ENCODE data around the gene ZNF333. TPM values are rescaled to one million over a fixed set of nuclear protein-coding genes. Genes with fewer than 3 reads are reported as not detected.

ZNF333 gene
- 15.0 and 15.3 TPM in 2 replicates for total RNA-seq

- Mint-ChIP-seq H3K4me1 (peaks cover 14% of the 10 kb centered on the region), H3K27me3 (no peaks in the 10 kb centered on the region), H3K27ac (peak within 1 kb of the TSS; percentile 99), H3K9me3 (no peaks in the 10 kb centered on the region), H3K36me3 (ENCODE audit: low read depth) (peaks cover 2% of the 10 kb centered on the region), H3K4me3 (peak within 1 kb of the TSS; percentile 98)
- intact Hi-C loops (cut with micrococcal nuclease), result loop anchor here (1.0 kb wide), 1 partner anchor 118 kb away; the partner anchor contains the start of gene NDUFB7
- peak; percentile 99 for DNase-seq
These were observed at the start of gene ZNF333 for GRCh38 chr19:14689598-14690503. Gene ZNF333 (plus strand): TSS chr19:14690048. CDS start chr19:14693492, 3,444 bp downstream.

- H3K27ac Mint-ChIP-seq, result no peak overlapping the region
- H3K9me3 Mint-ChIP-seq, result peaks cover 3% of the 10 kb centered on the region
- intact Hi-C loops (cut with micrococcal nuclease), result no loop called here
- H3K27me3 Mint-ChIP-seq, result peaks cover 4% of the 10 kb centered on the region
- no peak for DNase-seq
- no peaks in the 10 kb centered on the region for H3K36me3 Mint-ChIP-seq (ENCODE audit: low read depth)
- H3K4me3 Mint-ChIP-seq, result no peak overlapping the region
- no peaks in the 10 kb centered on the region for H3K4me1 Mint-ChIP-seq
These were observed 41.3 kb upstream of the ZNF333 start for GRCh38 chr19:14648506-14648905.

- Mint-ChIP-seq H3K4me1 (no peaks in the 10 kb centered on the region), H3K27ac (no peak overlapping the region), H3K9me3 (peaks cover 3% of the 10 kb centered on the region), H3K27me3 (peaks cover 5% of the 10 kb centered on the region), H3K4me3 (no peak overlapping the region), H3K36me3 (ENCODE audit: low read depth) (no peaks in the 10 kb centered on the region)
- no peak for DNase-seq
- intact Hi-C loops (cut with micrococcal nuclease), result no loop called here
These were observed 40.8 kb upstream of the ZNF333 start for GRCh38 chr19:14649020-14649419.

DNA sequence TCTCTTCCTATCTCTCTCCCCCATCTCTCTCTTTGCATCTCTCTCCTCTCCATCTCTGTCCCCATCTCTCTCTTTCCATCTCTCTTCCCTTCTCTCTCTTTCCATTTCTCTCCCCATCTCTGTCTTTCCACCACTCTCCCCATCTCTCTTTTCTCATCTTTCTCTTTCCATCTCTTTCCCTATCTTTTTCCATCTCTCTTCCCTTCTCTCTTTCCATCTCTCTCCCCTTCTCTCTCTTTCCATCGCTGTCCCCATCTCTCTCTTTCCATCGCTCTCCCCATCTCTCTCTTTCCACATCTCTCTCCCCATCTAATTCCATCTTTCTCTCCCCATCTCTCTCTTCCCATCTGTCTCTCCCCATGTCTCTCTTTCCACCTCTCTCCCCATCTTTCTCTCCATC, 39.7 kb upstream of the ZNF333 start:
- peaks cover 5% of the 10 kb centered on the region for H3K27me3 Mint-ChIP-seq
- no peak overlapping the region for H3K27ac Mint-ChIP-seq
- no peaks in the 10 kb centered on the region for H3K36me3 Mint-ChIP-seq (ENCODE audit: low read depth)
- H3K4me1 Mint-ChIP-seq, result no peaks in the 10 kb centered on the region
- H3K9me3 Mint-ChIP-seq, result peaks cover 3% of the 10 kb centered on the region
- no peak overlapping the region for H3K4me3 Mint-ChIP-seq
- intact Hi-C loops (cut with micrococcal nuclease), result no loop called here
- no peak for DNase-seq

DNA sequence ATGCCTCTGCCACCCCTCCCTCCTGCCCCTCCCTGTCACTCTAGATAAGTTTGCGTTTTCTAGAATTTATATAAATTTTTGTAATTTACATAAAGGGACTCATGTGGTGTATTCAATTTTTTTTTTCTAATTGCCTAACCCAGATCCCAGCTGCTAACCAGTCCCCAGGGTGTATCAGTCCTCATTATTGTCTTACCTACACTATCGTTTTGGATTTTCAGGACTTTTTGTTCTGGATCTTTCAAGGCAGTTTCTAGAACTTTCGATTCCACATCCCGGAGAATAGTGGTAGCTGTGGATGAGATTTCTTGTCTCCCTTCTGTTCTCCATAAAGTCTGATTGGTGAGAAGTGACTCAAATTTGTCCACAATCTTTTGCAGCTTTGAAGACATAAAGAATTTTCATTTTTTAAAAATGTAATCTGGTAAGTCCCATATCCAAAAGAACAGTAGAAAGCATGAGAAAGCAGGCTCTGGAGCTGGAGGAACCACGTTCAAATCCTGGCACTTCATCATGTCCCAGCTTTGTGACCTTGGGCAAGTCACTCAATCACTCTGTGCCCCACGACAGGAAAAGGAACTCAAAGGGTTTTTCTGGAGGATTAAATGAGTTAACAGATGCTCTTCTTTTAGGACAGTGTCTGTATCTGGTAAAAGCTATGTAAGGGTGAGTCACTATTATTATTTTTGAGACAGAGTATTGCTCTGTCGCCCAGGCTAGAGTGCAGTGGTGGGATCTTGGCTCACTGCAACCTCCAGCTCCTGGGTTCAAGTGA, 34.9 kb upstream of the ZNF333 start:
- Mint-ChIP-seq H3K36me3 (ENCODE audit: low read depth) (no peaks in the 10 kb centered on the region), H3K4me1 (no peaks in the 10 kb centered on the region), H3K27me3 (peaks cover 5% of the 10 kb centered on the region), H3K27ac (no peak overlapping the region), H3K4me3 (no peak overlapping the region), H3K9me3 (peaks cover 3% of the 10 kb centered on the region)
- no peak for DNase-seq
- intact Hi-C loops (cut with micrococcal nuclease), result no loop called here

DNA sequence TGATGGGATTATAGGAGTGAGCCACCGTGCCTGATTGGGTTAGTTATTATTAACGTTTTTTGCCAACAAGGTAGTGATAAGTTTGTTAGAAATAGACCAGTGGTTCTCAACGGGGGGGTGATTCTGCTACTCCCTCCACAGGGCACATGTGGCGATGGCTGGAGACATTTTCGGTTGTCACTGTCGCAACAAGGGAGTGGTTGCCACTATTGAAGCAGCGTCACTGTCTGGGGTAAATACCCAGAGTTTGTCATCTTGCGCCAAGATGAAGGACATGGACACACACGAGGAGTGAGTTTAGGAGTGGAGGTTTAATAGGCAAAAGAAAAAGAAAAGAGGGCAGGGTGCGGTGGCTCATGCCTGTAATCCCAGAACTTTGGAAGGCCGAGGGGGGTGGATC, 34.1 kb upstream of the ZNF333 start:
- intact Hi-C loops (cut with micrococcal nuclease), result no loop called here
- H3K4me1 Mint-ChIP-seq, result no peaks in the 10 kb centered on the region
- no peaks in the 10 kb centered on the region for H3K36me3 Mint-ChIP-seq (ENCODE audit: low read depth)
- no peak overlapping the region for H3K27ac Mint-ChIP-seq
- no peak overlapping the region for H3K4me3 Mint-ChIP-seq
- DNase-seq, result no peak
- H3K27me3 Mint-ChIP-seq, result peaks cover 5% of the 10 kb centered on the region
- H3K9me3 Mint-ChIP-seq, result peaks cover 2% of the 10 kb centered on the region

DNA sequence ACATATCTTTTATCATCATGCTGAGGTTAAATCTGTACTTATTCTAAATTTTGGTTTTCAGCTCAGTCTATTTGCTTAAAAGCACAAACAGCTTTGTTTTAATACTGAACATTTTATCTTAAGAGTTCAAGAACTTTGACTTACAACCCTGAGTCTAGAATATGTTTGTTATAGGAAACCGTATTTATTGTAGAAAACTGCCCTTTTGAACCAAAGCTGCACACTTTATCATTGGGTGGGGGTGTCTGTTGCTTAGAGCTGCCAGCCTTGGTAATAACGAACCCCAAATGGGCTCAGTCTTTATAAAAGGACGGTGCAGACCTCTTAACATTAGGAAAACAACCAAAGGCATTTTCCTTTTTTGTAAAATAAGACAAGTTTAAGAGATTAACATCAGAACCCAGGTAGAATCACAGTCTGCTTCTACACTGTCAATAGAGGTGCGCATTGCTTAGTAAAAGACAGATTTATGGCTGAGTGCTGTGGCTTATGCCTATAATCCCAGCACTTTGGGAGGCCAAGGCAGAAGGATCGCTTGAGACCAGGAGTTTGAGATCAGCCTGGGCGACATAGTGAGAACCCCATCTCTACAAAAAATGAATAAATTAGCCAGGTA, 29.9 kb upstream of the ZNF333 start:
- Mint-ChIP-seq H3K27me3 (peaks cover 2% of the 10 kb centered on the region), H3K4me1 (no peaks in the 10 kb centered on the region), H3K4me3 (no peak overlapping the region), H3K36me3 (ENCODE audit: low read depth) (no peaks in the 10 kb centered on the region), H3K27ac (no peak overlapping the region), H3K9me3 (no peaks in the 10 kb centered on the region)
- DNase-seq, result no peak
- intact Hi-C loops (cut with micrococcal nuclease), result no loop called here

DNA sequence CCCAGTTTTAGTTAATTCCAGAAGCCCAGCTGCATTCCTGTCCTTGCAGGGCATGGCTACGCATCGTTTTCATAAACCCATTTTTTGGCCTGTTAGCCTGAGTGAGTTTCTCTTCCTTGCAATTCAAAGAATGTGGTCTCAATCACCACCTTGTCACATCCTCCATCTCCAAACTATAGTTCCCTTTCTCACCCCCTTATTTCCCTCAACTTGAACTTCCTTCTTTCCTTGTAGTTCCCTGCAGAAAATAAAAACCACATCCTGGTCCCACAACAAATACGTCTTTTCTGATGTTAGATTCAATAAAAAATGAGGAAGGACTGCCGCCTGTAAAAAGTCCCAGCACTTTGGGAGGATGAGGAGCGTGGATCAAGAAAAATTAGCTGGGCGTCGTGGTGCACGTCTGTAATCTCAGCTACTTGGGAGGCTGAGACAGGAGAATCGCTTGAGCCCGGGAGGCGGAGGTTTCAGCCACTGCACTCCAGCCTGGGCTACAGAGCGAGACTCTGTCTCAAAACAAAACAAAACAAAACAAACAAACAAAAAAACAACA, 28.4 kb upstream of the ZNF333 start:
- Mint-ChIP-seq H3K27me3 (peaks cover 2% of the 10 kb centered on the region), H3K27ac (no peak overlapping the region), H3K9me3 (no peaks in the 10 kb centered on the region), H3K4me3 (no peak overlapping the region), H3K4me1 (no peaks in the 10 kb centered on the region), H3K36me3 (ENCODE audit: low read depth) (no peaks in the 10 kb centered on the region)
- DNase-seq, result no peak
- intact Hi-C loops (cut with micrococcal nuclease), result no loop called here

- no peak overlapping the region for H3K27ac Mint-ChIP-seq
- H3K4me3 Mint-ChIP-seq, result no peak overlapping the region
- H3K27me3 Mint-ChIP-seq, result peaks cover 3% of the 10 kb centered on the region
- DNase-seq, result no peak
- intact Hi-C loops (cut with micrococcal nuclease), result no loop called here
- H3K9me3 Mint-ChIP-seq, result peaks cover 2% of the 10 kb centered on the region
- H3K4me1 Mint-ChIP-seq, result no peaks in the 10 kb centered on the region
- H3K36me3 Mint-ChIP-seq (ENCODE audit: low read depth), result no peaks in the 10 kb centered on the region
These were observed 19.9 kb upstream of the ZNF333 start for GRCh38 chr19:14669940-14670339.

DNA sequence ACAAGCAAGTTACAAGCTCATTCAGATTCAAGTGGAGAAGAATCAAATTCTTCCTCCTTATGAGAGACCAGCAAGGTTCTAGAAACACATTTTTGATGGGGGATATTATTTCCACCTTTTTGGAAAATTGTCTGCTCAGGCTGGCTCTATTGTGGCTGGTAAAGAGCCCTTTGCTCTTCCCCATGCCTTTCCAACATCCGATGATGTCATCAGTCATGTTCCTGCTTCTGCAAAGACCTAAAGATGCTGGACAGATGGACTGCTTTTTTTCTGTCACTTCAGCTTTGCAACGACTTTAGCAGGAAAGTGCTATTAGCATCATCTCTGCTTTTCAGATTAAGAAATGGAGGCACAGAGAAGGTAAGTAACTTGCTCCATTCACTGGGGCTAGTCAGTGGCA, 19.4 kb upstream of the ZNF333 start:
- Mint-ChIP-seq H3K9me3 (peaks cover 2% of the 10 kb centered on the region), H3K36me3 (ENCODE audit: low read depth) (no peaks in the 10 kb centered on the region), H3K4me1 (no peaks in the 10 kb centered on the region), H3K27me3 (peaks cover 3% of the 10 kb centered on the region), H3K4me3 (no peak overlapping the region), H3K27ac (no peak overlapping the region)
- DNase-seq, result no peak
- intact Hi-C loops (cut with micrococcal nuclease), result no loop called here

DNA sequence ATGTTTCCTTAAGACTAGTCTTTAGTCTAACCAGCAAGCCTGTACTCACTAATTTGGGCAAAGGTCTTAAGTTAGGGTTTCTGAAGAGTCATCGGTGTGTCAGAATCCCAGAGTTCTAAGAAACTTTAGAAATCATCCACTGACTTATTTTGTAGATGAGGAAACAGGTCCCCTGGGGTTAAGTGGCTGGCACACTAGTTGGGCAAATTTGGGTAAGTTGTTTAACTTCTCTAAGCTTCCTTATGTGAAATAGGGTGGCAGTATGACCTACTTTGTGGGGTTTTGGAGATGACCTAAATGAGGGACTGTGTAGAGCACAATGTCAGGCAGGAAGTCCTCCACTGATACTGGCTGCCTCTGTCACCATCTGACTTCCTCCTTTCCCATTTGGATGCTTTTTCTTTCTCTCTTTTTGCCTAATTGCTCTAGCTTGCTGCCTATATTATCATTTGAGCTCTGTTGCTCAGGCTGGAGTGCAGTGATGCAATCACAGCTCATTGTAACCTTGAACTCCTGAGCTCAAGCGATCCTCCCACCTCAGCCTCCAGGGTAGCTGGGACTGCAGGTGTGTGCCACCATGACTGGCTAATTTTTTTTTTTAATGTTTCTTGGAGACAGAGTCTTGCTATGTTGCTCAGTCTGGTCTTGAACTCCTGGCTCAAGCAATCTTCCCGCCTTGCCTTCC, 17.5 kb upstream of the ZNF333 start:
- Mint-ChIP-seq H3K27ac (no peak overlapping the region), H3K9me3 (no peaks in the 10 kb centered on the region), H3K4me1 (no peaks in the 10 kb centered on the region), H3K4me3 (no peak overlapping the region), H3K36me3 (ENCODE audit: low read depth) (no peaks in the 10 kb centered on the region), H3K27me3 (peaks cover 3% of the 10 kb centered on the region)
- intact Hi-C loops (cut with micrococcal nuclease), result no loop called here
- no peak for DNase-seq

GRCh38 chr19:14673088-14673487, 16.8 kb upstream of the ZNF333 start:
- intact Hi-C loops (cut with micrococcal nuclease), result no loop called here
- no peak overlapping the region for H3K4me3 Mint-ChIP-seq
- peaks cover 3% of the 10 kb centered on the region for H3K27me3 Mint-ChIP-seq
- H3K4me1 Mint-ChIP-seq, result no peaks in the 10 kb centered on the region
- no peak overlapping the region for H3K27ac Mint-ChIP-seq
- no peak for DNase-seq
- no peaks in the 10 kb centered on the region for H3K36me3 Mint-ChIP-seq (ENCODE audit: low read depth)
- H3K9me3 Mint-ChIP-seq, result no peaks in the 10 kb centered on the region

GRCh38 chr19:14674764-14675163, 15.1 kb upstream of the ZNF333 start, which contains the start of gene ADGRE3:
Gene ADGRE3 (minus strand): TSS chr19:14674844. CDS start chr19:14674770, 74 bp downstream.
- intact Hi-C loops (cut with micrococcal nuclease), result no loop called here
- Mint-ChIP-seq H3K27ac (no peak within 1 kb of the TSS), H3K36me3 (ENCODE audit: low read depth) (no peaks in the 10 kb centered on the region), H3K4me1 (no peaks in the 10 kb centered on the region), H3K4me3 (no peak within 1 kb of the TSS), H3K9me3 (no peaks in the 10 kb centered on the region), H3K27me3 (peaks cover 3% of the 10 kb centered on the region)
- DNase-seq, result no peak
